ENCODE measurements around the gene R3HDM2.

DNA sequence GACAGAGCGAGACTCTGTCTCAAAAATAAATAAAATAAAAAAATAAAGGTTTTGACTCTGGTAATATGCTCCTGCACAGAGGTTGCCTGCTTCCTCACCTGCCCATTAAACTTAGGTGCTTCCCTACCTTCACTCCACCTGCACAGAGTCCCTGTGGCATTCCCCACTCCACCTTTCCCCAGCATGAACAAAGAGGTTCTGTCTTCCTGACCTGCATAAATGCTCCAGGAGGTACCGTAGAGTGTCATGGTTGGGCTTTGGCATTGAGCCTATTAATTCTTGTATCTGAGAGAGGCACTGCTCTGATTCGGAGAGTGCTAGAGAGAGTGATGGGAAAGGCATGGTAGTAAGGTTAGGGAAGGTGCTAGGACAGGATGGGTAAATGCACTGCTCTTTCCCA is 42.5 kb upstream of the R3HDM2 start:
- TF ChIP-seq, protein P1, sequence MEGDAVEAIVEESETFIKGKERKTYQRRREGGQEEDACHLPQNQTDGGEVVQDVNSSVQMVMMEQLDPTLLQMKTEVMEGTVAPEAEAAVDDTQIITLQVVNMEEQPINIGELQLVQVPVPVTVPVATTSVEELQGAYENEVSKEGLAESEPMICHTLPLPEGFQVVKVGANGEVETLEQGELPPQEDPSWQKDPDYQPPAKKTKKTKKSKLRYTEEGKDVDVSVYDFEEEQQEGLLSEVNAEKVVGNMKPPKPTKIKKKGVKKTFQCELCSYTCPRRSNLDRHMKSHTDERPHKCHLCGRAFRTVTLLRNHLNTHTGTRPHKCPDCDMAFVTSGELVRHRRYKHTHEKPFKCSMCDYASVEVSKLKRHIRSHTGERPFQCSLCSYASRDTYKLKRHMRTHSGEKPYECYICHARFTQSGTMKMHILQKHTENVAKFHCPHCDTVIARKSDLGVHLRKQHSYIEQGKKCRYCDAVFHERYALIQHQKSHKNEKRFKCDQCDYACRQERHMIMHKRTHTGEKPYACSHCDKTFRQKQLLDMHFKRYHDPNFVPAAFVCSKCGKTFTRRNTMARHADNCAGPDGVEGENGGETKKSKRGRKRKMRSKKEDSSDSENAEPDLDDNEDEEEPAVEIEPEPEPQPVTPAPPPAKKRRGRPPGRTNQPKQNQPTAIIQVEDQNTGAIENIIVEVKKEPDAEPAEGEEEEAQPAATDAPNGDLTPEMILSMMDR (conservative IDR thresholded peaks at IDR 0.05; ENCODE audit: low read depth, low read length): no peak
- no peak for TF ChIP-seq EZH2 (IDR thresholded peaks at IDR 0.05; ENCODE audit: borderline replicate concordance, low read depth, low read length, poor library complexity, severe bottlenecking)

Measured in A673 (cell line).